Neural cell (in vitro differentiated cells): ENCODE results near the gene MEAF6. TPM values are rescaled to one million over a fixed set of nuclear protein-coding genes. Genes with fewer than 3 reads are reported as not detected.

Experiments
- H2AFZ ChIP-seq: fragments of 200-600, 300-800 bp; sonication (generic), shearing (Covaris generic); 2 replicates; pipeline ENCODE4 v1.6.0; 2014; ENCODE audit warnings: low read depth, mild to moderate bottlenecking, antibody characterized with exemption, low read length, moderate library complexity
- H3F3A ChIP-seq: fragments of 200-600 bp; shearing (Covaris generic); 2 replicates; pipeline ENCODE4 v1.6.1; 2016; ENCODE audit warnings: mild to moderate bottlenecking, moderate library complexity, mixed read lengths, antibody characterized with exemption, low read length; ENCODE audit not compliant: insufficient read depth, poor library complexity, severe bottlenecking
- H3K27ac ChIP-seq: fragments of 200-600, 300-800 bp; sonication (generic), shearing (Covaris generic); 2 replicates; pipeline ENCODE4 v1.5.1; 2014; ENCODE audit warnings: mild to moderate bottlenecking, low read length, moderate library complexity
- H3K27me3 ChIP-seq: fragments of 300-800, 200-600 bp; sonication (generic), shearing (Covaris generic); 2 replicates; pipeline ENCODE4 v1.6.0; 2014; ENCODE audit warnings: mild to moderate bottlenecking, low read depth, low read length, moderate library complexity; ENCODE audit not compliant: insufficient read depth
- H3K36me3 ChIP-seq: fragments of 300-800, 200-600 bp; sonication (generic), shearing (Covaris generic); 2 replicates; pipeline ENCODE4 v1.5.1; 2014; ENCODE audit warnings: mild to moderate bottlenecking, antibody characterized with exemption, low read length, moderate library complexity; ENCODE audit not compliant: insufficient read depth
- H3K4me2 ChIP-seq: fragments of 300-800, 200-600 bp; sonication (generic), shearing (Covaris generic); 2 replicates; pipeline ENCODE4 v1.6.0; 2014; ENCODE audit warnings: mild to moderate bottlenecking, low read length
- H3K4me3 ChIP-seq: fragments of 300-800, 200-600 bp; sonication (generic), shearing (Covaris generic); 2 replicates; pipeline ENCODE4 v1.5.1; 2014; ENCODE audit warnings: mild to moderate bottlenecking, low read length, moderate library complexity
- H3K79me2 ChIP-seq: fragments of 200-600 bp; shearing (Covaris generic); replicated peaks from 2 replicates; pipeline ENCODE4 v1.6.0; 2014; ENCODE audit warnings: mild to moderate bottlenecking, low read length, moderate library complexity; ENCODE audit not compliant: insufficient read depth
- H3K9ac ChIP-seq: fragments of 300-800, 200-600 bp; sonication (generic), shearing (Covaris generic); 2 replicates; pipeline ENCODE4 v1.6.1; 2016; ENCODE audit warnings: mild to moderate bottlenecking, low read length, mixed read lengths
- H3K9me2 ChIP-seq: fragments of 200-600 bp; shearing (Covaris generic); 2 replicates; pipeline ENCODE4 v1.6.1; 2016; ENCODE audit warnings: mild to moderate bottlenecking, low read length, mixed read lengths; ENCODE audit not compliant: insufficient read depth
- H3K9me3 ChIP-seq: fragments of 200-600, 300-800 bp; sonication (generic), shearing (Covaris generic); 2 replicates; pipeline ENCODE4 v1.6.1; 2016; ENCODE audit warnings: mild to moderate bottlenecking, mixed run types, low read length, moderate library complexity, mixed read lengths
- H4K20me1 ChIP-seq: fragments of 200-600 bp; shearing (Covaris generic); 2 replicates; pipeline ENCODE4 v1.6.1; 2016; ENCODE audit warnings: mild to moderate bottlenecking, mixed run types; ENCODE audit not compliant: insufficient read depth
- EP300 ChIP-seq: fragments of 450-650 bp; conservative IDR thresholded peaks from 2 replicates; pipeline ENCODE4 v1.6.1; 2014; ENCODE audit warnings: antibody characterized with exemption, mild to moderate bottlenecking, moderate library complexity; ENCODE audit not compliant: poor library complexity, severe bottlenecking
- EZH2 ChIP-seq: fragments of 200-600, 300-800 bp; shearing (Covaris generic), sonication (generic); IDR thresholded peaks from 2 replicates; pipeline ENCODE4 v1.6.1; 2014; ENCODE audit warnings: antibody characterized with exemption, low read length, borderline replicate concordance, mild to moderate bottlenecking; ENCODE audit not compliant: insufficient read depth, poor library complexity, severe bottlenecking
- MXI1 ChIP-seq: fragments of 450-650 bp; conservative IDR thresholded peaks from 2 replicates; pipeline ENCODE4 v1.6.1; 2014; ENCODE audit warnings: antibody characterized with exemption, mild to moderate bottlenecking; ENCODE audit not compliant: poor library complexity, severe bottlenecking
- POLR2AphosphoS5 ChIP-seq: IDR thresholded peaks from 2 replicates; pipeline ENCODE4 v1.6.1; 2012
- RAD21 ChIP-seq: fragments of 450-650 bp; conservative IDR thresholded peaks from 2 replicates; pipeline ENCODE4 v1.6.1; 2014; ENCODE audit warnings: antibody characterized with exemption, mild to moderate bottlenecking, moderate library complexity
- REST ChIP-seq: IDR thresholded peaks from 2 replicates; pipeline ENCODE4 v1.6.1; 2012; ENCODE audit warnings: borderline replicate concordance
- SMC3 ChIP-seq: fragments of 450-650 bp; conservative IDR thresholded peaks from 2 replicates; pipeline ENCODE4 v1.6.1; 2014; ENCODE audit warnings: antibody characterized with exemption, mild to moderate bottlenecking, moderate library complexity; ENCODE audit not compliant: poor library complexity
- TAF1 ChIP-seq: IDR thresholded peaks from 2 replicates; pipeline ENCODE4 v1.6.1; 2012; ENCODE audit warnings: low read depth
- polyA plus RNA-seq: library from polyadenylated mRNA; depleted of rRNA; stranded (reverse); fragments of >200 nt; gene quantifications from 2 replicates; pipeline ENCODE4 v1.2.3, GENCODE V29; 2014
- TF ChIP-seq, protein P1 (sequence below): fragments of 450-650 bp; IDR thresholded peaks from 2 replicates; pipeline ENCODE4 v1.5.1; 2014; ENCODE audit warnings: antibody characterized with exemption, mild to moderate bottlenecking, moderate library complexity; ENCODE audit not compliant: poor library complexity, severe bottlenecking

Gene MEAF6
- polyA plus RNA-seq, 1 donor from 2014 or later, result 351 TPM

DNA sequence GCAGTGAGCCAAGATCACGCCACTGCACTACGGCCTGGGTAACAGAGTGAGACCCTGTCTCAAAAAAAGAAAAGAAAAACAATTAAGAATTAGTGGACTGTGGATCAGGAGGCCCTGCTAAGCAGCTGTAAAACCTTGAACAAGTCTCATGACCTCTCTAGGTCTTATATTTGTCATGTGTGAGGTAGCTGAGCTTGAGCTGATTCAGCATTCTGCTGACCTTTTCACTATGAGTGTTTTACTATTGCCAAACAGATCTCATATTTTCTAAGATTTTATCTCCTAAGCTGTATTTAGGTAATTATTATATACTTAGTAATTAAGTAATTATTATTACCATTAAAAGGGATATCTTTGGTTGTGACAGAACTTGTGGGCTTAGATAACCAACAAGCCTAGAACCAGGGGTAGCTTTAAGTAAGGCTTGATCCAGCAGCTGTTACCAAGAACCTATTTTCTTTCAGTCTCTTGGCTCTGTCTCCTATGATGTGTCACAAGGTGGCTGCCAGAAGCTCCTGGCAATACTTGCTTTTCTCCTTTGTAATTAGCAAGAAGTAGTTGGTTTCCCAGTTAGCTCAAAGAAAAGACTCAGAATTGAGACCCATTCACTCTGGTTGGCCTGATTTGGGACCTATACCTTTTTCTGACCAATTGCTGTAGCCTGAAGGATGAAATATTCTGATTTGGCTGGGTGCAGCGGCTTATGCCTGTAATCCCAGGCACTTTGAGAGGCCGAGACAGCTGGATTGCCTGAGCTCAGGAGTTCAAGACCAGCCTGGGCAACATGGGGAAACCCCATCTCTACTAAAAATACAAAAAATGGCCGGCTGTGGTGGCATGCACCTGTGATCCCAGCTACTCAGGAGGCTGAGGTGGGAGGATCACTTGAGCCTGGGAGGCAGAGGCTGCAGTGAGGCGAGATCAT lies 48.7 kb downstream of the MEAF6 start:
- Histone ChIP-seq H3K27me3 (no peaks in the 10 kb centered on the region), H3K9ac (no peak overlapping the region), H3K36me3 (no peaks in the 10 kb centered on the region), H3K4me3 (no peak overlapping the region), H3F3A (no peaks in the 10 kb centered on the region), H2AFZ (no peak overlapping the region), H4K20me1 (no peaks in the 10 kb centered on the region), H3K9me3 (no peaks in the 10 kb centered on the region), H3K27ac (no peak overlapping the region), H3K79me2 (no peaks in the 10 kb centered on the region), H3K9me2 (no peaks in the 10 kb centered on the region), H3K4me2 (no peak overlapping the region)
- TF ChIP-seq EP300 (no peak), REST (no peak), SMC3 (no peak), TAF1 (no peak), MXI1 (no peak), RAD21 (no peak), POLR2AphosphoS5 (no peak), EZH2 (no peak)

- H3K9me2 ChIP-seq, result no peaks in the 10 kb centered on the region
- H3K4me3 ChIP-seq, result no peak overlapping the region
- H3K27me3 ChIP-seq, result no peaks in the 10 kb centered on the region
- TF ChIP-seq REST (no peak), SMC3 (no peak), RAD21 (no peak), POLR2AphosphoS5 (no peak), EZH2 (no peak), TAF1 (no peak), EP300 (no peak), MXI1 (no peak)
- TF ChIP-seq, protein P1, sequence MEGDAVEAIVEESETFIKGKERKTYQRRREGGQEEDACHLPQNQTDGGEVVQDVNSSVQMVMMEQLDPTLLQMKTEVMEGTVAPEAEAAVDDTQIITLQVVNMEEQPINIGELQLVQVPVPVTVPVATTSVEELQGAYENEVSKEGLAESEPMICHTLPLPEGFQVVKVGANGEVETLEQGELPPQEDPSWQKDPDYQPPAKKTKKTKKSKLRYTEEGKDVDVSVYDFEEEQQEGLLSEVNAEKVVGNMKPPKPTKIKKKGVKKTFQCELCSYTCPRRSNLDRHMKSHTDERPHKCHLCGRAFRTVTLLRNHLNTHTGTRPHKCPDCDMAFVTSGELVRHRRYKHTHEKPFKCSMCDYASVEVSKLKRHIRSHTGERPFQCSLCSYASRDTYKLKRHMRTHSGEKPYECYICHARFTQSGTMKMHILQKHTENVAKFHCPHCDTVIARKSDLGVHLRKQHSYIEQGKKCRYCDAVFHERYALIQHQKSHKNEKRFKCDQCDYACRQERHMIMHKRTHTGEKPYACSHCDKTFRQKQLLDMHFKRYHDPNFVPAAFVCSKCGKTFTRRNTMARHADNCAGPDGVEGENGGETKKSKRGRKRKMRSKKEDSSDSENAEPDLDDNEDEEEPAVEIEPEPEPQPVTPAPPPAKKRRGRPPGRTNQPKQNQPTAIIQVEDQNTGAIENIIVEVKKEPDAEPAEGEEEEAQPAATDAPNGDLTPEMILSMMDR, result no peak
- H3K79me2 ChIP-seq, result no peaks in the 10 kb centered on the region
- no peak overlapping the region for H3K4me2 ChIP-seq
- no peak overlapping the region for H3K27ac ChIP-seq
- H3F3A ChIP-seq, result no peaks in the 10 kb centered on the region
- H2AFZ ChIP-seq, result no peak overlapping the region
- H4K20me1 ChIP-seq, result no peaks in the 10 kb centered on the region
- H3K9me3 ChIP-seq, result no peaks in the 10 kb centered on the region
- H3K9ac ChIP-seq, result no peak overlapping the region
- H3K36me3 ChIP-seq, result no peaks in the 10 kb centered on the region
These were observed 50.1 kb downstream of the MEAF6 start for GRCh38 chr1:37464443-37464842.
